H9 (cell line): ENCODE data around the gene ABHD3. TPM values are rescaled to one million over a fixed set of nuclear protein-coding genes. Genes with fewer than 3 reads are reported as not detected.
"Not testable (repeated sequence)": the region's sequence is repeated elsewhere in the genome, so short reads cannot be mapped to it uniquely, and the experiment has no call there.

Source experiments
- DNase-seq: peaks from one replicate; pipeline ENCODE4 v3.0.0-alpha.2; 2017
- H2AFZ ChIP-seq: one replicate; pipeline ENCODE4 v1.6.1; 2013; ENCODE audit warnings: mild to moderate bottlenecking, low read length, control low read depth, moderate library complexity
- H2AK5ac ChIP-seq: 2 replicates; pipeline ENCODE4 v1.6.1; 2013; ENCODE audit warnings: low read length, control low read depth, mixed read lengths; ENCODE audit not compliant: insufficient read length
- H2BK120ac ChIP-seq: one replicate; pipeline ENCODE4 v1.6.1; 2013; ENCODE audit warnings: low read depth, mild to moderate bottlenecking, low read length, control low read depth, inconsistent platforms; ENCODE audit not compliant: poor library complexity, severe bottlenecking
- H2BK12ac ChIP-seq: 2 replicates; pipeline ENCODE4 v1.6.1; 2013; ENCODE audit warnings: low read length, control low read depth, mixed read lengths, low read depth; ENCODE audit not compliant: insufficient read length
- H2BK15ac ChIP-seq: 2 replicates; pipeline ENCODE4 v1.6.1; 2013; ENCODE audit warnings: low read depth, low read length, control low read depth
- H2BK20ac ChIP-seq: one replicate; pipeline ENCODE4 v1.6.1; 2013; ENCODE audit warnings: low read depth, mild to moderate bottlenecking, low read length, control low read depth, inconsistent platforms; ENCODE audit not compliant: poor library complexity, severe bottlenecking
- H2BK5ac ChIP-seq: 2 replicates; pipeline ENCODE4 v1.6.1; 2013; ENCODE audit warnings: low read length, control low read depth, mixed read lengths; ENCODE audit not compliant: insufficient read length
- H3K14ac ChIP-seq: 2 replicates; pipeline ENCODE4 v1.6.1; 2013; ENCODE audit warnings: low read length, control low read depth; ENCODE audit not compliant: insufficient read depth
- H3K18ac ChIP-seq: 2 replicates; pipeline ENCODE4 v1.6.1; 2013; ENCODE audit warnings: low read depth, mild to moderate bottlenecking, mixed read lengths, low read length, control low read depth; ENCODE audit not compliant: insufficient read length
- H3K23ac ChIP-seq: 2 replicates; pipeline ENCODE4 v1.6.1; 2013; ENCODE audit warnings: low read length, control low read depth, mixed read lengths, low read depth; ENCODE audit not compliant: insufficient read length
- H3K23me2 ChIP-seq: 2 replicates; pipeline ENCODE4 v1.6.1; 2013; ENCODE audit warnings: low read depth, mild to moderate bottlenecking, mixed read lengths, low read length, control low read depth; ENCODE audit not compliant: insufficient read length, poor library complexity, severe bottlenecking
- H3K27ac ChIP-seq: 2 replicates; pipeline ENCODE4 v1.5.1; 2013; ENCODE audit warnings: low read length, control low read depth, mixed read lengths, low read depth; ENCODE audit not compliant: insufficient read length
- H3K27me3 ChIP-seq: 2 replicates; pipeline ENCODE4 v1.6.1; 2013; ENCODE audit warnings: low read length, control low read depth, inconsistent platforms; ENCODE audit not compliant: insufficient read depth
- H3K4ac ChIP-seq: 2 replicates; pipeline ENCODE4 v1.6.1; 2013; ENCODE audit warnings: low read depth, mild to moderate bottlenecking, control low read depth, inconsistent platforms, low read length, moderate library complexity
- H3K4me1 ChIP-seq: 2 replicates; pipeline ENCODE4 v1.6.1; 2013; ENCODE audit warnings: low read length, control low read depth, inconsistent platforms; ENCODE audit not compliant: insufficient read depth
- H3K4me2 ChIP-seq: 2 replicates; pipeline ENCODE4 v1.6.1; 2013; ENCODE audit warnings: low read length, control low read depth, mixed read lengths; ENCODE audit not compliant: insufficient read length, insufficient read depth
- H3K56ac ChIP-seq: 2 replicates; pipeline ENCODE4 v1.6.1; 2013; ENCODE audit warnings: low read depth, mild to moderate bottlenecking, mixed read lengths, low read length, control low read depth; ENCODE audit not compliant: insufficient read length
- H3K79me1 ChIP-seq: 2 replicates; pipeline ENCODE4 v1.6.1; 2013; ENCODE audit warnings: low read depth, mild to moderate bottlenecking, moderate library complexity, low read length, control low read depth, inconsistent platforms; ENCODE audit not compliant: insufficient read depth, poor library complexity, severe bottlenecking
- H3K79me2 ChIP-seq: 2 replicates; pipeline ENCODE4 v1.6.1; 2013; ENCODE audit warnings: low read length, control low read depth, inconsistent platforms; ENCODE audit not compliant: insufficient read depth
- H3K9ac ChIP-seq: 2 replicates; pipeline ENCODE4 v1.6.1; 2013; ENCODE audit warnings: low read length, control low read depth, mixed read lengths; ENCODE audit not compliant: insufficient read length; ENCODE audit errors: extremely low read depth
- H3K9me3 ChIP-seq: one replicate; pipeline ENCODE4 v1.6.1; 2013; ENCODE audit warnings: low read depth, low read length, inconsistent platforms; ENCODE audit not compliant: control insufficient read depth
- H3T11ph ChIP-seq: one replicate; pipeline ENCODE4 v1.6.1; 2013; ENCODE audit warnings: mild to moderate bottlenecking, low read length, control low read depth, inconsistent platforms
- H4K20me1 ChIP-seq: one replicate; pipeline ENCODE4 v1.6.1; 2013; ENCODE audit not compliant: control insufficient read depth, insufficient read length, insufficient read depth
- H4K5ac ChIP-seq: 2 replicates; pipeline ENCODE4 v1.6.1; 2013; ENCODE audit warnings: low read depth, mild to moderate bottlenecking, mixed read lengths, low read length, control low read depth; ENCODE audit not compliant: insufficient read length
- H4K8ac ChIP-seq: replicated peaks from 2 replicates; pipeline ENCODE4 v1.6.1; 2013; ENCODE audit warnings: low read length, control low read depth, mixed read lengths, low read depth; ENCODE audit not compliant: insufficient read length
- H4K91ac ChIP-seq: 2 replicates; pipeline ENCODE4 v1.6.1; 2013; ENCODE audit warnings: low read depth, mild to moderate bottlenecking, moderate library complexity, mixed read lengths, low read length, control low read depth; ENCODE audit not compliant: insufficient read length
- H3K27ac Mint-ChIP-seq, 3 experiments: 2 replicates in 2 of 3; 3 replicates in 1 of 3; pipeline ENCODE4 v1.8.0; 2020 to 2021; ENCODE audit warnings: mixed read lengths in 3 of 3, mild to moderate bottlenecking in 1 of 3, moderate library complexity in 1 of 3
- H3K27me3 Mint-ChIP-seq: 2 replicates; pipeline ENCODE4 v1.8.0; 2021; ENCODE audit warnings: low read depth, mild to moderate bottlenecking, moderate library complexity, mixed read lengths
- H3K36me3 Mint-ChIP-seq, 3 experiments: 2 replicates in 2 of 3; 3 replicates in 1 of 3; pipeline ENCODE4 v1.8.0; 2020 to 2021; ENCODE audit warnings: low read depth in 3 of 3, mixed read lengths in 3 of 3; ENCODE audit not compliant: insufficient read depth in 1 of 3
- H3K4me1 Mint-ChIP-seq, 2 experiments: 2 replicates each; pipeline ENCODE4 v1.8.0; 2020; ENCODE audit warnings: mixed read lengths in 2 of 2
- H3K4me3 Mint-ChIP-seq, 2 experiments: 2 replicates in 1 of 2; 3 replicates in 1 of 2; pipeline ENCODE4 v1.8.0; 2020 to 2021; ENCODE audit warnings: mild to moderate bottlenecking in 2 of 2, mixed read lengths in 2 of 2, moderate library complexity in 1 of 2
- H3K9me3 Mint-ChIP-seq, 2 experiments: 2 replicates in 1 of 2; 3 replicates in 1 of 2; pipeline ENCODE4 v1.8.0; 2020; ENCODE audit warnings: mild to moderate bottlenecking in 2 of 2, mixed read lengths in 2 of 2, moderate library complexity in 1 of 2
- CTCF ChIP-seq: fragments of 200-600 bp; sonication (generic); conservative IDR thresholded peaks from 3 replicates; pipeline ENCODE4 v1.8.0; 2021; ENCODE audit warnings: antibody characterized with exemption, mild to moderate bottlenecking
- WGBS: extraction: QIAGEN DNeasy Blood & Tissue Kit; methylation state at CpG from one replicate; pipeline ENCODE4 v1.1.7; 2013; ENCODE audit warnings: missing lambda C conversion rate, low lambda C conversion rate, mixed read lengths; ENCODE audit not compliant: insufficient read length; ENCODE audit errors: extremely low coverage; 5-methylcytosine and 5-hydroxymethylcytosine counted together
- total RNA-seq: library from RNA; stranded (reverse); gene quantifications from 2 replicates; pipeline ENCODE4 v1.2.1, GENCODE V29; 2021

Gene ABHD3
- total RNA-seq, 1 experiment from 2014 or later: 12.0 TPM

DNA sequence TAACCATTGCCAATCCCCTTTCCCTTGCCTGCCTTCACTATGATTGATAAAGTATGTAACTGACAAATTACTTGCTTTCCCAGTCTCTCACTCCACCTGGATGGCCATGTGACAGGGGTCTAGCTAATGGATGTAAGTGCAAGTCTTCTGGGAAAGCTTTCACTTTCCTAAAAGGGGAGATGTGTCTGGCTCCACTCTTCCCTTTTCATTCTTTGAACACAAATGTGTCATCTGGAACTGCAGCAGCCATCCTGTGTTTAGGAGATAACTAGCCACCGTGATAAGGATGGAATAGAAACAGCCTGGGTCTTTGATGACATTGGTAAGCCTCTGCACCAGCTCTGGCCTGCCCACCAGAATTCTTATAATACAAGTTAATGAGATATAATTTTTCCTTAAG is 54.3 kb downstream of the ABHD3 start:
- no peak overlapping the region for H3K27ac ChIP-seq
- no peak overlapping the region for H3K27ac Mint-ChIP-seq
- WGBS: no CpG with 5 or more reads among the region's 1 CpG
- H3K27me3 ChIP-seq: no peaks in the 10 kb centered on the region
- no peak overlapping the region for H3K4me3 Mint-ChIP-seq
- no peaks in the 10 kb centered on the region for H3K23me2 ChIP-seq
- no peak overlapping the region for H2BK120ac ChIP-seq
- no peak overlapping the region for H2AFZ ChIP-seq
- no peak overlapping the region for H3K4ac ChIP-seq
- no peak overlapping the region for H3T11ph ChIP-seq
- no peak overlapping the region for H3K9ac ChIP-seq
- no peak overlapping the region for H3K18ac ChIP-seq
- H2BK5ac ChIP-seq: no peak overlapping the region
- H3K79me1 ChIP-seq: no peaks in the 10 kb centered on the region
- H3K4me1 Mint-ChIP-seq: no peaks in the 10 kb centered on the region
- DNase-seq: no peak
- no peak overlapping the region for H2BK20ac ChIP-seq
- H3K4me2 ChIP-seq: no peak overlapping the region
- no peaks in the 10 kb centered on the region for H3K79me2 ChIP-seq
- H4K5ac ChIP-seq: no peak overlapping the region
- no peak overlapping the region for H3K14ac ChIP-seq
- no peak overlapping the region for H3K56ac ChIP-seq
- no peak overlapping the region for H2AK5ac ChIP-seq
- peaks cover 0 to 4% of the 10 kb centered on the region in 2 experiments; a peak in 1 of 5 replicates for H3K9me3 Mint-ChIP-seq
- no peak overlapping the region for H2BK12ac ChIP-seq
- H3K36me3 Mint-ChIP-seq: peaks cover 3 to 6% (median 3%) of the 10 kb centered on the region in 3 experiments; a peak in 6 of 7 replicates
- H4K8ac ChIP-seq: no peak overlapping the region
- no peaks in the 10 kb centered on the region for H3K9me3 ChIP-seq
- TF ChIP-seq CTCF: no peak
- no peak overlapping the region for H2BK15ac ChIP-seq
- no peaks in the 10 kb centered on the region for H3K4me1 ChIP-seq
- H4K91ac ChIP-seq: no peak overlapping the region
- H3K27me3 Mint-ChIP-seq: no peaks in the 10 kb centered on the region
- H3K23ac ChIP-seq: no peak overlapping the region
- no peaks in the 10 kb centered on the region for H4K20me1 ChIP-seq

GRCh38 chr18:21640375-21640774 is 64.2 kb downstream of the ABHD3 start:
- not testable (repeated sequence) for H4K20me1 ChIP-seq, H3K27me3 ChIP-seq, H3K4me1 Mint-ChIP-seq, H4K8ac ChIP-seq, H3K9ac ChIP-seq, DNase-seq, H3K9me3 Mint-ChIP-seq, H2BK15ac ChIP-seq, H2BK5ac ChIP-seq, H3K56ac ChIP-seq, H3K4me3 Mint-ChIP-seq, H3K14ac ChIP-seq, H3K18ac ChIP-seq, H2BK12ac ChIP-seq, H3K4me2 ChIP-seq, H3K23me2 ChIP-seq, H2BK20ac ChIP-seq, H3K27ac Mint-ChIP-seq, H3K23ac ChIP-seq, H3K9me3 ChIP-seq, H3K36me3 Mint-ChIP-seq, H2AFZ ChIP-seq, H3K79me2 ChIP-seq, H3K4me1 ChIP-seq, H3K79me1 ChIP-seq, H4K91ac ChIP-seq, H4K5ac ChIP-seq, H2BK120ac ChIP-seq, H3T11ph ChIP-seq, H3K4ac ChIP-seq, H3K27ac ChIP-seq, H3K27me3 Mint-ChIP-seq, H2AK5ac ChIP-seq
- WGBS: no CpG with 5 or more reads among the region's 5 CpGs
